Retinal pigment epithelial cell (primary cell): ENCODE data around the gene NPIPB6.

ENCODE experiments used
- DNase-seq: peaks from one replicate; pipeline ENCODE4 v3.0.0-alpha.2; 2010; ENCODE audit warnings: low read depth
- H3K4me3 ChIP-seq: 2 replicates; pipeline ENCODE4 v1.5.1; 2011; ENCODE audit warnings: mild to moderate bottlenecking, low read length, control low read depth, moderate library complexity
- TF ChIP-seq, protein P1 (sequence below): conservative IDR thresholded peaks from 2 replicates; pipeline ENCODE4 v1.5.1; 2011; ENCODE audit warnings: low read depth, low read length, control low read depth, inconsistent platforms

The NPIPB6 gene

DNA sequence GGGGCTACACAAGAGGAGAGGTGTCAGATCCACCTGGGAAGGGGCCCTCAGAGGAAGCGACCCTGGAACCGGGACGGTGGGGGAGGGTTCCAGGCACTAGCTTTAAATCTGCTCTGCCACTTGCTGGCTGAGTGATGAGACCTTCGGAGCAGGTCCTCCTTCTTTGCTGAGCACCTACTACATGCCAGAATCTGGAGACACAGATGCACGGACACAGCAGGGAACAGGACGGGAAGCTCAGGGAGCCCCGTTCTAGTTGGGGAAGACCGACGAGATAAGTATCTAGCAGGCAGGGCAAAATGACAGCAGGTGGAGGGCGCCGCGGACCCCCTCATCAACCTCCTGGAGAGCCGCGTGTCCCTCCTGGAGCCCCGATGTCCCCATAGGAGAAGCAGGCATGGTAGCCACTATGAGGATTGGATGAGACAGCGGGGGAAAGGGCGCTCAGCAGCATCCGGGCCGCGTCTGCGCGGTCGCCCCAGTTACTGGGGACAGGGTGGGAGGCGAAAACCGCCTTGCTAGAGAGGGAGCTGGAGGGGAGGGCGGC, 43.8 kb downstream of the NPIPB6 start:
- no peak for DNase-seq
- H3K4me3 ChIP-seq, result no peak overlapping the region
- TF ChIP-seq, protein P1, sequence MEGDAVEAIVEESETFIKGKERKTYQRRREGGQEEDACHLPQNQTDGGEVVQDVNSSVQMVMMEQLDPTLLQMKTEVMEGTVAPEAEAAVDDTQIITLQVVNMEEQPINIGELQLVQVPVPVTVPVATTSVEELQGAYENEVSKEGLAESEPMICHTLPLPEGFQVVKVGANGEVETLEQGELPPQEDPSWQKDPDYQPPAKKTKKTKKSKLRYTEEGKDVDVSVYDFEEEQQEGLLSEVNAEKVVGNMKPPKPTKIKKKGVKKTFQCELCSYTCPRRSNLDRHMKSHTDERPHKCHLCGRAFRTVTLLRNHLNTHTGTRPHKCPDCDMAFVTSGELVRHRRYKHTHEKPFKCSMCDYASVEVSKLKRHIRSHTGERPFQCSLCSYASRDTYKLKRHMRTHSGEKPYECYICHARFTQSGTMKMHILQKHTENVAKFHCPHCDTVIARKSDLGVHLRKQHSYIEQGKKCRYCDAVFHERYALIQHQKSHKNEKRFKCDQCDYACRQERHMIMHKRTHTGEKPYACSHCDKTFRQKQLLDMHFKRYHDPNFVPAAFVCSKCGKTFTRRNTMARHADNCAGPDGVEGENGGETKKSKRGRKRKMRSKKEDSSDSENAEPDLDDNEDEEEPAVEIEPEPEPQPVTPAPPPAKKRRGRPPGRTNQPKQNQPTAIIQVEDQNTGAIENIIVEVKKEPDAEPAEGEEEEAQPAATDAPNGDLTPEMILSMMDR, result no peak

DNA sequence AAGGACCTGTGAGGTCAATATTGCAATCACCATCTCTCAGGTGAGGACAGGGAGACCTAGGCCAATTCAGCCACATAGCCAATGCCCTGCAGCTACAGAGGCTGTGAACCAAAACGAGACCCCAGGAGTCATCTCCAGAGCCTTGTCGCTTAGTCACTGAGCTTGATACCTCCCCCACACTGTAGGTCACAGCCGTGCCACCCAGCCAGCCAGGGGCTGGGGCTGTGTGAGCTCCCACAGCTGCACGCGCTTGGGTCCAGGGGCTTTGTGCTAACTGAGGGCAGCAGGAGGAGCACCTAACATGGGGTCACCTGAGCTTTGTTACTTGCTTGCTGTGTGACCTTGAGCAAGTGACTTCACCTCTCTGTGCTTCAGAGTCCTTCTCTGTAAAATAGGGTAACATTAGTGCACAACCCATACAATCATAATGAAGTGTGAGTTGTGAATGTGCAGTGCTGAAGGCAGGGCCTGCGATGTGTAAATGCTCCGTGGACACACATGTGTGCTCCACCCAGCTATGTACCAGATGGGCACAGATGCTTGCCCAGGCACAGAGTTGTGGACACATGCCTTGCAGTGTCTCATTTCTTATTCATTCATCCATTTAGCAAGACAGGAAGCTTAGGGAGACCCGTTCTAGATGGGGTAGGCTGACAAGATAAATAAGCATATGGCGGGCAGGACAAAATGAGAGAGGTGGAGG, 45.1 kb downstream of the NPIPB6 start:
- no peak overlapping the region for H3K4me3 ChIP-seq
- DNase-seq, result no peak
- TF ChIP-seq, protein P1, result no peak

DNA sequence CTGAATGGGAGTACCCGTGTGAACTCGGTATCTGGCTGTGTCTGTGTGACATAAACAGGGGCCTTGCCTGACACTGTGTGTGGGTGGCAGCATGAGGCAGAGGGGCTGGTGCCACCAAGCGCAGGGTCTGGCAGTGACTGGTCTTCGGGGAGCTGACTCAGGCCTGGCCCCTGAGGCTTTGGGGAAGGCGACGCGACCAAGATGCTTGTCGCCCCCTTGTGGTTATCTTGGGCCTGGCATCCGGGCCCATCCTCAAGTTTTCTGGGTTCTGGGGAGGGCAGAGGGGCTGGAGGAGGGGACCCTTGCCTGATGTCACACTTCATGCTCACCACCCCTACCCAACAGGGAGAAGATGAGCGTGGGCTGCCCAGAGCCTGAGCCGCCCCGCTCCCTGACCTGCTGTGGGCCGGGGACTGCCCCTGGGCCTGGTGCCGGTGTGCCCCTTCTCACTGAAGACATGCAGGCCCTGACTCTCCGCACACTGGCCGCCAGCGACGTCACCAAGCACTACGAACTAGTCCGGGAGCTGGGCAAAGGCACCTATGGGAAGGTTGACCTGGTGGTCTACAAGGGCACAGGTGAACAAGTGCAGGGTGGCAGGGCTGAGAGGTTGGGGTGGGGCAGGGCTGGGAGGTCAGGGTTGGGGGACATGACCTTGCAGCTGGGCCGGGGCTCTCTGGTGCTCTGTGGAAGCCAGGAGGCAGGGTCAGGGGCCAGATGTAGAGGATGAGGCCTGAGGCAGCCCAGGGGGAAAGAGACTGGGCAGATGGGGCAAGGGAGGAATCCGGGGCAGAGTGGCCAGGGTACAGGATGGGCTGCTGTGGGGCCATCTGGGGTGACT, 46.0 kb downstream of the NPIPB6 start:
- TF ChIP-seq, protein P1, result peak; percentile 88
- no peak overlapping the region for H3K4me3 ChIP-seq
- DNase-seq, result peak; percentile 9

DNA sequence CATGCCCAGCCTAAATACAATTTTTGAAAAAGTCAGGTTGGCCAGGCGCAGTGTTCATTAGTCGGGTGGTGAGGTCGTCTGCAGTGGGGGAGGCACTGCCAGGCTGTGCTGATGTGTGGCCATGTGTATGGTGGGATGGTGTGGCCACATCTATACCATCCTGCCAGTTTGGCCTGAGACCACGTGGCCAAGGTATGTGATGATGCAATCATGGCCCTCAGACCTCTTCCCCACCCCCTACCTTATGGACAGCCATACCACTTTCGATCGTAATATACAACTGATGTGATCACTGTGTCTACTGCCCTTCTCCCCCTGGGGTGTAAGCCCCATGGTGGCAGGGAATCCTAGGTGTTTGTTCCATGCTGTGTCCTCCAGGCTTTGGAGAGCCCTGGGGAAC, 47.3 kb downstream of the NPIPB6 start:
- TF ChIP-seq, protein P1, result no peak
- no peak overlapping the region for H3K4me3 ChIP-seq
- DNase-seq, result no peak

DNA sequence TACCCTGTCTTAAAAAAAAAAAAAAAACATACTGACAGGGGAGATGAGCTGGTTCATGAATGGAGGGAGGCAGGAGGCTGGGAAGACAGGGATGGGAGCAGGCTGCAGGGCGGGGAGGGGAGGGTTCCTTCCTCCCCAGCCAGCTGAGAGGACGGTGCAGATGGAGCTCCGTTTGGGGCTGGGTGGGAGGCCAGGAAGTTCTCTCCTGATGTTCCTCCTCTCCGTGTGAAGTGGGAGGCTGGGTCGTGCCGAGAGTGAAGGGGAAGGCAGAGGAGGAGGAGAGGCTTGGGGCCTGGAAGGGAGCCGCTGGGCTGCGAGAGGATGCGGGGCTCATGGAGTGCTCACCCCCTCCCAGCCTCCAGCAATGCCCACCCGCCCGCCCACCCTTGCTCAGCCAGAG, 49.7 kb downstream of the NPIPB6 start:
- H3K4me3 ChIP-seq, result no peak overlapping the region
- TF ChIP-seq, protein P1, result no peak
- no peak for DNase-seq

DNA sequence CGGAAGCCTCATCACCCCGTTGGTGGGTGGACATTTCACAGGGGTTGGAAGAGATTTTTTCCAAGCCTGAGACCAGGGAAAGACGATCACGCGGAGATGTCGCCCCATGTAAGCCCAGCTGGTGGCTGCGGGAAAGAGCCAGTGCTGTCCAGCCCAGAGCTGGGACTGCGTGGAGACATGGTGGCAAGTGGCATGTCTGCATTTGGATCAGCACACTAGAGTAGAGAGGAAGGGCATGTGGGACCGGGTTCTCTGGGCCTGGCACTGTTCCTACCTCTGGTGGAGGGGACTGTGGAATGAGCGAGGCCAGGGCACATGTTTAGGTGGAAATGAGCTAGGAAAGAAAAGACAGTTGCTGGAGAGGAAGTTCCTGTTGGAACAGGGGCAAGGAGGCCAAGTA, 51.0 kb downstream of the NPIPB6 start:
- DNase-seq, result no peak
- no peak overlapping the region for H3K4me3 ChIP-seq
- TF ChIP-seq, protein P1, result no peak
